HG03558 (cell line): ENCODE data around the gene EMID1.

Experiments
- ATAC-seq: cut with Tn5 transposase; IDR thresholded peaks from one replicate; pipeline ENCODE4 v1.9.1; 2021; ENCODE audit warnings: moderate number of reproducible peaks; ENCODE audit not compliant: unreplicated experiment; ENCODE audit errors: extremely low read depth

Gene EMID1

DNA sequence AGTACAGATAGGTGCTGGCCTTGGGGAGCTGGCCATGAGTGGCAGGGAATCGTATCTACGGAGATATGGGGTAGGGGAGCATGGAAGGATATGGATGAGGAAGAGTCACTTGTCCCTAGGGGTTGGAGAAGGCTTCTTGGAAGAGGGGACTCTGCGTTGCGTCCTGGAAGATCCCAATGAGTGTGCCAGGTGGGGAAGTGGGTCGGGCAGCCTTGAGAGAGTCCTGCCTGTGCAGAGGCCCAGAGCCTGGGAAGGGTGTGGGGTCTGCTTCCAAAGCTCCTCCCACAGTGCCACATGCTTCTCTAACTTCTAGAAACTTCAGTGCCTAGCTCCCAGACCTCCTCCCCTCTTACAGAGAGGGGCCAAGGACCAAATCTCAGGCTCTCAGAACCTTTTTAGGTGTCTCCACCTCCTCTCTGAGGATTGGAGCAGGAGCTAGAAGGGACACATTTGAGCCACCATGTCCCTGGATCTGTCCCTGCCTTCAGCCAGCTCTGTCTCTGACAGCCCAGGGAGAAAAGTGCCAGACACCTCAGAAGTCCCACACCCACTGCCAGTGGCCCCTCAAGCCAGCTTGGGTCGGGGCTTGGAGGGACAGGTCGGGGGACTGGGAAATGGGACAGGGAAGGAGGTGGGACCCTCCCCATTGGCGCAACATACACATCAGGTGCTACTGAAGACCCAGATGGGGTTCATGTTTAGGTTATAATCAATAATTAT, 51.1 kb downstream of the EMID1 start:
- ATAC-seq: no peak

DNA sequence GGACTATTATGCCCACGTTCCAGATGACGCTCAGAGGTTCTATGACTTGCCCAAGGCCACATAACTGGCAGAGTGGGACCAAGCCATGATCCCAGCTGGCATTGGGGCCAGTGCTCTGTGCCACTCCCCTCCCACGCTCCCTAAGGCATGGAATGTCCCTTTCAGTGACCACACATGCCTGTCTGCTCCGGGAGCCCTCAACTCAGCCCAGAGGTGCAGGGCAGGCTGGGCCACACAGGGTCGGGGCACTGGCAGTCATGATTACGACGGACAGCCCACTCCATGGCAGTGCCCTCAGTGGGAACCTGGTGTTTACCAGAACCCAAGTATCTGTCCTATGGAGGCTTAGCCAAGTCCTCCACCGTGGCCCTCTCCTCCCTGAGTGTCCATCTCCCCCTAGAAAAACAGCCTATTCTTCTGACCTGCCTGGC, 52.1 kb downstream of the EMID1 start:
- ATAC-seq: no peak

DNA sequence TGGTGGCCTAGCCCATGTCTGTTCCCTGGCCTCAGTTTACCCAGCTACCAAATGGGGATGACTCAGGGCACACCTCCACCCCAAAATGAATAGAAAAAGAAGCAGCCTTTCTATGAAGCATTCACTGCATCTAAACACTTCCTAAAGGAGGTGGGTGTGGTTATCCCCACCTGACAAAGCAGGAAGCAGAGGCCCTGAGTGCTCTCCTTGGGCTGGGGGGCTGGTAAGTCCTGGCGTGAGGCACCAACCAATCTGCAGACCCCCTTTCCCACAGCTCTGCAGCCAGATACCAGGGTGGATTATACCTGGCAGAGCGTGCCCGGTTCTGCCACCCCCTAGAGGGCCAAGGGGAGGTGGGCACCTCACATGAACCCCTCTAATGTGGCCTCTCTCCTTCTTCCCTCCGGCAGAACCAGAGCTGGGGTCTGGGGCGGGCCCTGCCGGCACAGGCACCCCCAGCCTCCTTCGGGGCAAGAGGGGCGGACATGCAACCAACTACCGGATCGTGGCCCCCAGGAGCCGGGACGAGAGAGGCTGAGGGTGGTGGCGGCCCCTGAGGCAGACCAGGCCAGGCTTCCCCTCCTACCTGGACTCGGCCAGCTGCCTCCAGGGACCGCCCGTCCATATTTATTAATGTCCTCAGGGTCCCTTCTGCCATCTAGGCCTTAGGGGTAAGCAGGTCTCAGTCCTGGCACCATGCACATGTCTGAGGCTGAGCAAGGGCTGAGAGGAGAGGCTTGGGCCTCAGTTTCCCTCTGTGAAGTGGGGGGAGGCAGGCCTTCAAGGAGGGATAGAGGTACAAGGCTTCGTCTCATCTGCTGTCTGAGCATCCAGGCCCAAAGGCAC, 52.9 kb downstream of the EMID1 start:
- ATAC-seq: no peak

DNA sequence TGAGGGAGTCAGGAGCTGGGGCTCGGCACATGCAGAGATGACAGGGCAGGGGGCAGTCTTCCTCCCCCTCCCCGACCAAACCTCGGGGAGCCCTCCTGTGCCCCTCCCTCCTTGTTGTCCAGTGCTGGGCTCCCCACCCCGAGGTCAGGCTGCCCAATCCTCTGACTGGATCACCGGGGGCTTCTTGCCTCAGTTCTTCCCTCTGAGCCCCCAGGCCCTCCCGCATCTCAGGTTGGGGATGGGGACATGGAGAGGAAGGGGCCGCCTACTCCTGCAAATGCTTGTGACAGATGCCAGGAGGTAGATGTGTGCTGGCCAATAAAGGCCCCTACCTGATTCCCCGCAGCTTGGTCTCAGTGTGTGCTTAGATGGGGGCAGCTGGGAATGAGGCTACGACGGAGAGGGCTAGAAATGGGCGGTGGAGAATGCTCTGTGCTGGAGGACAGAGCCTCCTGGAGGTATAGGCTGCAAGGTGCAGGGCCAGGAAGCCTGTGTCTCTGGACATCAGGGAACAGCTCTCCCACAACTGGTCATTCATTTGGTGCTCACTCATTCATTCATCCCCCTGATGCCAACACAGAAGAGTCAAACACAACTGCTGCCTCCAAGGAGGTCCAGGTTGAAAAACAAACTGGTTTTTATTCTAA, 53.7 kb downstream of the EMID1 start:
- no peak for ATAC-seq

DNA sequence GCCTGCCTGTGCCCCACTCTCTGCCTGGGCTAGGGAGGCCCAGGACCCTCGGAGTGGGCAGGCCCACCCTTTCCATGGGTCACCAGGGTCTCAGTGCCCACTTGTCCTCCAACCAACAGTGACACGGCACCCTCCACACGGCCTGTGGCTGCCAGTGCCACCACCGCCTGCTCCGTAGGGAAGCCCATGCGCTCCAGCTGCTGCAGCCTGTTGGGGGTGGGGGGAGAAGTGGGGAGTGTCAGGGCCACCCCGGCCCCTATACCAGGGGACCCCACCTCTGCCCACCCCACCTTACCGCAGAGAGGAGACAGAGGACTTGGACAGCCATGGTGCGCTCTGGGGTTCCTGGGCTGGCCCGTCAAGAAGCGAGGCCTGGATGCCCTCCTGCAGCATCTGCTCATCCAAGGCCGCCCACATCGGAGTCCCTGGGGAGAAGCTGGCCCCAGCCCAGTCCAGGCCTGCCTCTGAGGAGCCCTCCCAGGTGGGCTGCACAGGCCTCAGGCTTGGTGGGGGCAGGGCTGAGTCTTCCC, 54.4 kb downstream of the EMID1 start:
- no peak for ATAC-seq

DNA sequence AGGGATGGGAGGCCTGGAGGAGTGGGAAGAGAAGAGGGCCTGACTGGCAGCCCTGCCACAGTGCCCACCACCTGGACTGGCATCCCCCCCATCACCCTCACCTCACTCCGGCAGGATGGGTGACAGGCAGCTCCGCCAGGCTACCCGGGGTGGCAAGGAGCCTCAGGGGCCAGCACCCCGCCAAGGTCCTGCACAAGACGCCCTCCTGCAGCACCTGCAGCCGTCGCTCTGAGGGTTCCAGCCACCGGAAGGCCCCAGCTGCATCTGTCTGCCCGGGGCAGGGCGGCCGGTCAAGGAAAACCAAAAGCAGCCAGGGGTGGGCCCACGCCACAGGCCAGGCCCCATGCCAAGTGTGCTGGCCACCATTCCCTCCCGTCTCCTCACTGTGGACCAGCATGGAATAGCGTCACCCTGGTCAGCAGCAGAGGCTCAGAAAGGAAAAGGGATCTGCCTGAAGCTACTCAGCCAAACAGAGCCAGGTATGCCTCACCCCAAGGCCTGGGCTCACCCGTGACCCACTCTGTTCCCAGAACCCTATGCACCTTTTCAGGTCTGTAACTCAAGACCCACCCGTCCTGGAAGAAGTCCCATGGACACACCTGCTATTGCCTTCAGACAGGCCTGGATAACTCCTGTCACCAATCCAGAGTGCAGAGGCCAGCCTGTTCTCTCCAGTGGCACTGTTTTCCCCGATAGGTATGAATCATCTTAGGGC, 55.1 kb downstream of the EMID1 start:
- ATAC-seq: no peak

DNA sequence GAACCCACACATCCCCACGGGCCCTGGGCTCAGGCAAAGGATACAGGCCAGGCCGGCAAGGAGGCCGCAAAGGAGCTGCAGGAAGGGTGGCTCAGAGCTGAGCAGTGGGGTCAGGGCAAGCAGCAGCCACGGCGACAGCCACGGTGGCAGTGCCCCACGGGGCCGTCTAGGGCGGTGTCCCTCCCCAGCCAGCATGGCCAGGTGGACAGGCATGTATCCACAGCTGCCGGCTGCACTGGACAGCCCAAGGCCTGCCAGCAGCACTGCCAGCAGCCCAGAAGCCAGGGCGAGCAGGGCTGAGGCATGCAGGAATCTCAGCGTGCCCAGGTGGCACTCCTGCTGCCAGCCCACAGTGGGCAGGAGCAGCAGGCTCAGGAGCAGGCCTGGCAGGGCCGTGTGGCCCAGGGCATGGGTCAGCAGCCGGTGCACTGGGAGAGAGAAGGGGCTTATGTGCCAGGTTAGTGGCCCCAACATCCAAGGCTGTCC, 58.1 kb downstream of the EMID1 start:
- no peak for ATAC-seq

DNA sequence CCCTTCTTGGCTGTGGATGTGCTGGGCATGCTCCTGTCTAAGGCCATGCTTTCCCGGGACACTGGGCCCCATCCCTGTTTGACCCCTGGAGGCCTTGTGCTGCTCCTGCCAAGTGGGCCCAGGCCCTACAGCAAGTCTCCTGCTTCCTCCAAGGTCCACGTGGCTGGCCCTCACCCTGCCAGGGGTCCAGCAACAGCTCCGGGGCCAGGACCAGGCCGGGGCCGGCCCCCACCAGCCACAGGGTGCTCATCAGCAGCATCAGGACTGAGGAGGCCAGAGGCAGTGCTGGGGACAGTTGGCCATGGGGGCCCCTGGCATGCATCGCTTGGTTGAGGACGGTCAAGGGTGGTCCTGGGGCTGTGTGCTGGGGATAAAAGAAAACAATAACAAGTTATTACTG, 59.6 kb downstream of the EMID1 start:
- ATAC-seq: no peak

DNA sequence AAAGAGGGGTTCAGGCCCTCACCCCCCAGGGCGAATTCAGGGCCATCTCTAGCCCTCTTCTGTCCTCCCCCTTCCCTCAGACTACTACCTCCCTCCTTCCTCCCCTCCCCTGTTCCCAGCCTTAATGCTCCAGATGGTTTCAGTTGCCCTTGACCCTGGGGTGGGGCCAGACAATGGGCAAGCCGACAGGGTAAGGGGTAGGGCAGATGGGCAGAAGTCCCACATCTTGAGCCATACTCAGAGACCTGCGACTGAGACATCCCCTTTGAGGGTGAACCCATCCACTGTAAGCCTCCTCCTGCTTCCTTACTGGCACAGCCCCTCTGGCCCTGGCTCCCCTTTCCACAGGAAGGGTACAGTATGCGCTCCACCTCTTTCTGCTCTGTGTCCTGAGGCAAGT, 60.2 kb downstream of the EMID1 start:
- no peak for ATAC-seq

DNA sequence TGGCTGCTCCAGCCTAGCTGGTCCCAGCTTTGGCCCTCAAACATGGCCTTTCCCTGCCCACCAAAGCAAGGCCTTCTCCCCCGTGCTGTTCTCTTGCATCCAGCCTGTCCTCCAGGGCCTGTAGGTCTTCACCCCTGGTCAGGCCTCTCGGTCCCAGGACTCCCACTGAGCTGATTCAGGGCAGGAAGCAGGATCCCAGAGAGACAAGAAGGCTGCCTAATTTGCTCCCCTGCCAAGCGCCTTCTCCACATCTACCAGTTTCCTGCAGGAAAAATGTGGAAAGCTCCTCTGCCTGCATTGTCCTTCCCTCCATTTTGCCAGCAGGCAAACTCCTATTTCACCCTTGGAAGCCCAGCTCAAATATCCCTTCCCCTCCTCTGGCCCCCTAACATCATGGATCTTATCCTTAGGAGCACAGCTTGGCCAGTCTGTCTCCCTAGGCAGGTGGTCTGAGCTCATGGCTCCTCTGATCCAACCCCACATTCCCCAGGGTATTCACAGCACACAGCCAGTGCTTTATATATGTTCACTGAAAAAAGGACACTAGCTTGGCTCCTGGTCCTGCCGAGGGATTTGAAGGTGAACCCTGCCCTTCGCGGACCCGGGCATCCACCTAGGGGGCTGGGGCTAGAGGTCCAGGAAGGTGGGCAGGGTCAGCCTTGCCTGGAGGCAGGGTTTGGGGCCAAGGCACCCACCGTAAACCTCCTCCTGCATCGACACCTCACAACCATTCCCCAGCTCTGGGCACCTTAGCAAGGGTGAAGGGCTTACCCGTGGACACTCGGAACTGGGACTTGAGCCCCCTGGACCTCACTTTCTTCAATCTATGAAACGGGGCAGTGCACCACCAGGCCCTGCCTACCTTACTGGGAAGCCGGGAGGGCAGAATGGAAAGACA, 61.1 kb downstream of the EMID1 start:
- ATAC-seq: no peak

DNA sequence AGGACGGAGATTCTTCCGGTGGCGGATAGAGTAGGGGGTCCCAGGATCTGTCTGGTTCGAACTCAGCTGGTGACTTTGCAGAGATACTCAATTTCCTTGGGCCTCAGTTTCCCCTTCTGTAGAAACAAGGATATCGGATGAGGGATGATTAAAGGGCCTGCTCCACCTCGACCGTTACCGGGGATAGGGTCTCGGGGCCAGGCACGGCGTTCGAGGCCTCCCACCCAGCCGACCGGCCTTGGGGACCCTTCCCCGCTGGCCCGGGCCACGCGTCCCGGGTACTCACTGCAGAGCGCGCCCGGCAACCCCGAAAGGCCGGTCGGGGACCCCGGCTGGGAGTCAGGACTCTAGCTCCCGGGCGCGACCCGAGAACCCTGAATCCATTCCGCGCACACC, 61.8 kb downstream of the EMID1 start:
- ATAC-seq: peak; percentile 12

DNA sequence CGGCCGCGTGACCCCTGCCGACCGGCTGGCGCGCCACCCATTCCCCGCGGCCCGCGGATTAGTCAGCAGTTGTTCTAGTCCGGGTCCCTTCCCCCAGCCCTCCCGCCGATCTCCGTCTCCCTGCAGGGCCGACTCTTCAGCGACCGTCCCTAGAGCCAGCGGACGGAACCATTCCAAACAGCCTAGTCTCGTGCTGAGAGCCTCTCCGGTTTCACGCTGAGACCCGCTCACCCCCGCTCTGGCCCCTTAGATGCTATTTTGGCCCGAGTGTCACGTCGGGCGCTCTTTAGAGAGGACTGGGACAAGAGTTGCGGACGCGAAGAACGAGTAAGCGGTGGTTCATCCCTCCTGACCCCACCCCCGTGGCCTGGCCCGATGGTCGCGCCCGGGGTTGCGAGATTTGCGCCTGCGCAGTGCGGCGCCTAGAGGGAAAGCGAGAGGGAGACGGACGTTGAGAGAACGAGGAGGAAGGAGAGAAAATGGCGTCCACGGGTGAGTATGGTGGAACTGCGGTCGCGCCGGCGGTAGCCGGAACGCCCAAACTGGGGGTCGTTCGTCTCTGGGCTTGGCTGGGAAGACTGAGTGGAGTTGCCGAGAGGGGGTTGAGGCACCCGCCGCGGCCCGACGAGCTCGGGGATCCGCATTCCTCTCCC, 62.3 kb downstream of the EMID1 start, which contains the start of the genes EWSR1 and RHBDD3:
Gene EWSR1, plus strand, starts transcription at position 411 of the 653 bp plus-strand sequence. Its CDS starts 69 bp downstream, at position 480.
Gene RHBDD3, minus strand, starts transcription at position 124 of the 653 bp plus-strand sequence. CDS start 2,355 bp downstream, outside the sequence.
- peak; percentile 40 for ATAC-seq

DNA sequence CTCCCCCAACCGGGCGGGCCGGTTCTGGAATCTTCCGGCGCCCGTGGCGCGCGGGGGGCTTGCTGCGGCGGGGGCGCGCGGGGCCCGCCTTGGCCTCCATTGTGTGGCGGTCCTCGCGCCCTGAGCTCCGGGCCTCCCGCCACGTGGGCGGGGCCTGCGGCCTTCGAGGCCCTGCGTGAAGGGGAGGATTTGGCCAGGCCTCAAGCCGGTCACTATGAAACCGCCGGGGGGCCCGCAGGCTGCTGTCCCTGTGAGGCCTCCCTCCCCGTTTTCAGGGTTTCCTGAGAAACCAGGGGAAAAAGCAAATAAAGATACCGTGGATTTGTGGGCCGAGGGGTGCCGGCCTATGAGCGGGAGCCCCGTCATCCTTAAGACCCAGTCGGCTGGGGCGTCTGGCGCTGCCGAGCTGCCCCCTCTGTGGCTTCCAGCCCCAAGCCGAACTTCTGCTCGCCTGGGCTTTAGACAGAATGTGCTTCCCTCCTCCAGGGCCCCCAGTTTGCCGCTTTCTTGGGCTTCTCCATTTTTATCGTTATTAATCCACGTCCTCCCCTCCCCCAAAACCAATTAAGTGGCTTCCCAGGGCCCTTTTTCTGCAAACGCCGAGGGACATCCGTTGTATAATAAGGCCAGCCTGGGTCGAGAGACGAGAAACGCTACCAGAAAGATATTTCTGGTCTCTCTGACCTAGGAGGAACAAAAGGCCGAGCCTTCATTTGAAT, 63.0 kb downstream of the EMID1 start:
- peak; percentile 3 for ATAC-seq

DNA sequence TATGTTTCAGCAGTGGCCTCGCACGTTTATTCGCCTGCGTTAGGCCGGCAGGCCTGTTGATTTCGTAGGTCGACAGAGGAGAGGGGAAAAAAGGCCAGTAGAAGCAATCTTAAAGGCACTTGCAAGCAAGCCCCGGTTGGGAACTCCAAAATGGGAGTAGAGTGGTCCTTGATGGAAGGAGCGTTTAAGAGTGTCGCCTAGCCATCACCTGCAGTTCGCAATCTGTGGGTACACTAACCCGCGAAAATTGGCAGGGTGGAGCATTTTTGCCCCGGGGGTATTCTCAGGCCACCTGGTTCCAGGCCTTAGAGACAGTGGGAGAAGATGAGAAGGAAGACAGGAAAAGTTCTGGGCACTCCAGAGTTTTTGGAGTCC, 63.5 kb downstream of the EMID1 start:
- no peak for ATAC-seq

DNA sequence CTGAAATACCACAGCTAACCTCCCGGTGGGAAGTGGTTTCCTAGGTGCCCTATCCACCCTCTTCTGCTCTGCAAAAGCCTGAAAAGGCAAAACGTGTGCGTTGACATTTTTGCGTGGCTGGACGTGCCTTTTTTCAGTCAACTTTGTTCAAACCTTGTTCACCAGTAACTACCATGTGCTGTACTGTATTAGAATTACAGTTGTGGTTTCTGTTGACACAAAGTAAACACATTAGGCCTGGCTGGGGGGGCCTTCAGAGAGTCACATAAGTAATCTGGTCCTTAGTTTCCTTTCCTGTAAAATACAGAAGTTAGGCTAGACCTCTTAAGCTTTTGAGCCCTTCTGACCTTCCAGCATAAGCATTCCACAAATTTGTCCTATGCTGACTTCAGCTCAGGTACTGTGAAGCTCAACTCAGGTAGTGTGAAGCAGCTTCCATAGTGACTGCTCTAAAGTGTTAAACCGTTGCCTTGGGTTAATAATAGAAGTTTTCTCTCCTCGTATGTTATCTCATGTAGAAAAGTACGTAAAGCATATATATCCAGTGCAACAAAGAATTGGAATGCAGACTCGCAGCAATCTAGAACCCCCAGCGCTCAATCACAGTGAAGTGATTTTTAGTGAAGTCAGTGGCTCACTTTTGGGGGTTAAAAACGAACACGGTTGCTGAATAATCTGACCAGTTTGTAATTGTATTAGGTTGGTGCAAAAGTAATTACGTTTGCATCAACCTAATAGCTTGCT, 64.2 kb downstream of the EMID1 start:
- no peak for ATAC-seq

DNA sequence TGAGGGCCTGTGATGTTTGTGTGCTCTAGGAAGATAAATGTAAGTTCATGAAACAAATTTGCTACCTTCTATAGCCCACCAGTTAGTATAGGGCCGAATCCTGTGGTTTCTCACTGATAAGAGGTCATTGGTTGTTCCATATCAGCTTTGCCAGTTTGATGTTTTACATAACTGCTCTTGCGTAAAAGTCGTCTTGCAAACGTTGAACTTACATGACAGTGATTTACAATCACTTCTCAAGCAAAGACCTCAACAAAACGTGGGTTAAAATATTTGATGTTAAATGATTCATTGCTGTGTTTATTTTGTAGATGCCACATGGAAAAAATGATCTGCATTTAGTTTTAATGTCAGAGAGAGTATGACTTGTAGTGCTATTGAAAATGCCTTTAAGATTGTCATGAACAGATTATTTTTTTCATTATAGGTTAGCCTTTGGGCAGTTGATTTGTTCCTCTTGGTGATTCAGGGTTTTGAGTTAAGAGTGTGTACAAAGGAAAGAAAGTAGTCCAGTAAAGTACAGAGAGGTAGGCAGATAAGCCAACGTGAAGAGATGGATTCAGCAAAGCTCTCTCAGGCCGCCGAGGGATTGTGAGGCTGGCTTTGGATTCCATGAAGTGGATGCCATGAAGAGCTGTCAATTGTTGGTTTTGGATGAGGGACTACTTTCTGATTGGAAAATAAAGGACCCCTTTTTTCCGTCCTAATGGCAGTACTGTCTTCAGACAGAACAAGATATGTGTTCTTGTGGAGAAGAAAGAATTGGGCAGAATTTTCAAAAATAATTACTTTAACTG, 65.0 kb downstream of the EMID1 start:
- no peak for ATAC-seq
